ENCODE results near the gene PXN.

Gene PXN

DNA sequence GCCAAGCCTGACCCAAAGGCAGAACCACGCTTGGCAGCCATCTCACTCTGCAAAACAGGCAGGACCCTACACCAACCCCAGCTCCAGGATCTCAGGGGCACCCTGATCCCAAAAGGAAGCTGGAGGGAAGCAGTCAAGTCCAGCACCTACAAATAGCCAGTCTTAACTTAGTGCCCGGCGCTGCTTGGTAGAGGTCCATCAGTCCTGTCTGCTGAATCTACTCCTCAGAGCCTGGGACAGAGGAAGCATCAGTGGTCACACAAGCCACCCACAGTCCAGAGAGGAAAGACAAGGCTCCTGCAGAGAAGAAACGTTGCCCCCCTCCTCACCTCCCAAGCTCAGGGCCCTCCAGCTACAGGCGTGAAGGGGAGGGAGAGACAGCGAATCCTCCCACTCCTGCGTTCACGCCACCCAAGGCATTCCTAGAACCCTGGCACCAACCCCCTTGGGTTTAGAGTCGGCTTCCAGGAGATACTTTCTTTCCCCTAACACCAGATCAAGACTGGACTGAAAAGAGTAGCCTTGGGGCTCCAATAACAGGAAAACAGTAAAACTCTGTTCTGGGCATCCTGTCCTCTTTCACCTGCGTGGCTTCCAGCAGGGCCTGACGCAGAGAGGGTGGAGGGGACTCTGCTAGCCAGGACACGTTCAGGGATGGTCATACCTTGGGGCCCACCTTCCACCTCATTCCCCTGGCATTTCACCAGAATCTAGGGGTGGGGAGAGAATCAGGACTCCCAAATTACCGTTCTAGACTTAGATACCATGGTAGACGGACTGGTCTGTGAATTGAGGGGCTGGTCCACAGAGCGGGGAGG, 1.2 kb downstream of the PXN start:
- CTCF ChIA-PET: interaction anchor here (0.6 to 16.4 kb wide), 5 partner anchors 8 to 59 kb away, joined by 3 to 581 read pairs (median 28); no protein-coding TSS in a partner anchor
- H3K4me3 ChIP-seq (ENCODE audit: low read depth, low read length): peak overlapping the region; percentile 90
- no peaks in the 10 kb centered on the region for H3K36me3 ChIP-seq (ENCODE audit: control insufficient read depth in 2 of 2, insufficient read depth in 1 of 2, low read length in 2 of 2)
- H3K4me1 ChIP-seq (ENCODE audit: control insufficient read depth, insufficient read depth, low read length): peaks cover 4% of the 10 kb centered on the region; the same call in 1 of the 2 replicates
- no peak overlapping the region for H3K27ac ChIP-seq (ENCODE audit: extremely low read depth, low read depth, low read length)
- H3K9me3 ChIP-seq (ENCODE audit: control insufficient read depth, insufficient read depth, low read depth, low read length): no peaks in the 10 kb centered on the region
- POLR2A ChIA-PET: interaction anchor here (0.5 to 8.6 kb wide), 6 partner anchors 17 to 64 kb away, joined by 3 to 126 read pairs (median 8); partner anchors contain the start of genes RNU4-2 and RPLP0
- TF ChIP-seq ZSCAN30 (tag by site-specific recombination; IDR thresholded peaks at IDR 0.05): no peak
- TF ChIP-seq, protein P1, sequence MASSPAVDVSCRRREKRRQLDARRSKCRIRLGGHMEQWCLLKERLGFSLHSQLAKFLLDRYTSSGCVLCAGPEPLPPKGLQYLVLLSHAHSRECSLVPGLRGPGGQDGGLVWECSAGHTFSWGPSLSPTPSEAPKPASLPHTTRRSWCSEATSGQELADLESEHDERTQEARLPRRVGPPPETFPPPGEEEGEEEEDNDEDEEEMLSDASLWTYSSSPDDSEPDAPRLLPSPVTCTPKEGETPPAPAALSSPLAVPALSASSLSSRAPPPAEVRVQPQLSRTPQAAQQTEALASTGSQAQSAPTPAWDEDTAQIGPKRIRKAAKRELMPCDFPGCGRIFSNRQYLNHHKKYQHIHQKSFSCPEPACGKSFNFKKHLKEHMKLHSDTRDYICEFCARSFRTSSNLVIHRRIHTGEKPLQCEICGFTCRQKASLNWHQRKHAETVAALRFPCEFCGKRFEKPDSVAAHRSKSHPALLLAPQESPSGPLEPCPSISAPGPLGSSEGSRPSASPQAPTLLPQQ (tag by site-specific recombination; IDR thresholded peaks at IDR 0.05): 0 out of 2 replicates have a peak, but pooled peaks have one; percentile 24
- peak; percentile 44; the same call in 1 of the 2 replicates for TF ChIP-seq ZFP69B (tag by site-specific recombination; IDR thresholded peaks at IDR 0.05)
- no peak for TF ChIP-seq ZNF433 (tag by site-specific recombination; IDR thresholded peaks at IDR 0.05; ENCODE audit: low read depth)
- TF ChIP-seq, protein P2, sequence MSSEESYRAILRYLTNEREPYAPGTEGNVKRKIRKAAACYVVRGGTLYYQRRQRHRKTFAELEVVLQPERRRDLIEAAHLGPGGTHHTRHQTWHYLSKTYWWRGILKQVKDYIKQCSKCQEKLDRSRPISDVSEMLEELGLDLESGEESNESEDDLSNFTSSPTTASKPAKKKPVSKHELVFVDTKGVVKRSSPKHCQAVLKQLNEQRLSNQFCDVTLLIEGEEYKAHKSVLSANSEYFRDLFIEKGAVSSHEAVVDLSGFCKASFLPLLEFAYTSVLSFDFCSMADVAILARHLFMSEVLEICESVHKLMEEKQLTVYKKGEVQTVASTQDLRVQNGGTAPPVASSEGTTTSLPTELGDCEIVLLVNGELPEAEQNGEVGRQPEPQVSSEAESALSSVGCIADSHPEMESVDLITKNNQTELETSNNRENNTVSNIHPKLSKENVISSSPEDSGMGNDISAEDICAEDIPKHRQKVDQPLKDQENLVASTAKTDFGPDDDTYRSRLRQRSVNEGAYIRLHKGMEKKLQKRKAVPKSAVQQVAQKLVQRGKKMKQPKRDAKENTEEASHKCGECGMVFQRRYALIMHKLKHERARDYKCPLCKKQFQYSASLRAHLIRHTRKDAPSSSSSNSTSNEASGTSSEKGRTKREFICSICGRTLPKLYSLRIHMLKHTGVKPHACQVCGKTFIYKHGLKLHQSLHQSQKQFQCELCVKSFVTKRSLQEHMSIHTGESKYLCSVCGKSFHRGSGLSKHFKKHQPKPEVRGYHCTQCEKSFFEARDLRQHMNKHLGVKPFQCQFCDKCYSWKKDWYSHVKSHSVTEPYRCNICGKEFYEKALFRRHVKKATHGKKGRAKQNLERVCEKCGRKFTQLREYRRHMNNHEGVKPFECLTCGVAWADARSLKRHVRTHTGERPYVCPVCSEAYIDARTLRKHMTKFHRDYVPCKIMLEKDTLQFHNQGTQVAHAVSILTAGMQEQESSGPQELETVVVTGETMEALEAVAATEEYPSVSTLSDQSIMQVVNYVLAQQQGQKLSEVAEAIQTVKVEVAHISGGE (tag by site-specific recombination; conservative IDR thresholded peaks at IDR 0.05; ENCODE audit: low read depth): no peak
- TF ChIP-seq, protein P3, sequence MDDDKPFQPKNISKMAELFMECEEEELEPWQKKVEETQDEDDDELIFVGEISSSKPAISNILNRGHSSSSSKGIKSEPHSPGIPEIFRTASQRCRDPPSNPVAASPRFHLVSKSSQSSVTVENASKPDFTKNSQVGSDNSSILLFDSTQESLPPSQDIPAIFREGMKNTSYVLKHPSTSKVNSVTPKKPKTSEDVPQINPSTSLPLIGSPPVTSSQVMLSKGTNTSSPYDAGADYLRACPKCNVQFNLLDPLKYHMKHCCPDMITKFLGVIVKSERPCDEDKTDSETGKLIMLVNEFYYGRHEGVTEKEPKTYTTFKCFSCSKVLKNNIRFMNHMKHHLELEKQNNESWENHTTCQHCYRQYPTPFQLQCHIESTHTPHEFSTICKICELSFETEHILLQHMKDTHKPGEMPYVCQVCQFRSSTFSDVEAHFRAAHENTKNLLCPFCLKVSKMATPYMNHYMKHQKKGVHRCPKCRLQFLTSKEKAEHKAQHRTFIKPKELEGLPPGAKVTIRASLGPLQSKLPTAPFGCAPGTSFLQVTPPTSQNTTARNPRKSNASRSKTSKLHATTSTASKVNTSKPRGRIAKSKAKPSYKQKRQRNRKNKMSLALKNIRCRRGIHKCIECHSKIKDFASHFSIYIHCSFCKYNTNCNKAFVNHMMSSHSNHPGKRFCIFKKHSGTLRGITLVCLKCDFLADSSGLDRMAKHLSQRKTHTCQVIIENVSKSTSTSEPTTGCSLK (tag by site-specific recombination; IDR thresholded peaks at IDR 0.05): no peak
- TF ChIP-seq, protein P4, sequence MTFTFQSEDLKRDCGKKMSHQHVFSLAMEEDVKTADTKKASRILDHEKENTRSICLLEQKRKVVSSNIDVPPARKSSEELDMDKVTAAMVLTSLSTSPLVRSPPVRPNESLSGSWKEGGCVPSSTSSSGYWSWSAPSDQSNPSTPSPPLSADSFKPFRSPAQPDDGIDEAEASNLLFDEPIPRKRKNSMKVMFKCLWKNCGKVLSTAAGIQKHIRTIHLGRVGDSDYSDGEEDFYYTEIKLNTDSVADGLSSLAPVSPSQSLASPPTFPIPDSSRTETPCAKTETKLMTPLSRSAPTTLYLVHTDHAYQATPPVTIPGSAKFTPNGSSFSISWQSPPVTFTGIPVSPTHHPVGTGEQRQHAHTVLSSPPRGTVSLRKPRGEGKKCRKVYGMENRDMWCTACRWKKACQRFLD (tag by site-specific recombination; IDR thresholded peaks at IDR 0.05): no peak
- no peak for TF ChIP-seq ZNF623 (tag by site-specific recombination; IDR thresholded peaks at IDR 0.05)
- TF ChIP-seq ZNF202 (tag by site-specific recombination; IDR thresholded peaks at IDR 0.05; ENCODE audit: borderline replicate concordance): no peak
- TF ChIP-seq, protein P5, sequence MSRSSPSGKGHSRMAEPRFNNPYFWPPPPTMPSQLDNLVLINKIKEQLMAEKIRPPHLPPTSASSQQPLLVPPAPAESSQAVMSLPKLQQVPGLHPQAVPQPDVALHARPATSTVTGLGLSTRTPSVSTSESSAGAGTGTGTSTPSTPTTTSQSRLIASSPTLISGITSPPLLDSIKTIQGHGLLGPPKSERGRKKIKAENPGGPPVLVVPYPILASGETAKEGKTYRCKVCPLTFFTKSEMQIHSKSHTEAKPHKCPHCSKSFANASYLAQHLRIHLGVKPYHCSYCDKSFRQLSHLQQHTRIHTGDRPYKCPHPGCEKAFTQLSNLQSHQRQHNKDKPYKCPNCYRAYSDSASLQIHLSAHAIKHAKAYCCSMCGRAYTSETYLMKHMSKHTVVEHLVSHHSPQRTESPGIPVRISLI (tag by site-specific recombination; IDR thresholded peaks at IDR 0.05): no peak
- no peak for TF ChIP-seq RBAK (tag by site-specific recombination; IDR thresholded peaks at IDR 0.05)
- TF ChIP-seq ZNF146 (tag by site-specific recombination; IDR thresholded peaks at IDR 0.05): no peak
- no peak for TF ChIP-seq SCRT1 (tag by site-specific recombination; IDR thresholded peaks at IDR 0.05; ENCODE audit: borderline replicate concordance)
- TF ChIP-seq, protein P6, sequence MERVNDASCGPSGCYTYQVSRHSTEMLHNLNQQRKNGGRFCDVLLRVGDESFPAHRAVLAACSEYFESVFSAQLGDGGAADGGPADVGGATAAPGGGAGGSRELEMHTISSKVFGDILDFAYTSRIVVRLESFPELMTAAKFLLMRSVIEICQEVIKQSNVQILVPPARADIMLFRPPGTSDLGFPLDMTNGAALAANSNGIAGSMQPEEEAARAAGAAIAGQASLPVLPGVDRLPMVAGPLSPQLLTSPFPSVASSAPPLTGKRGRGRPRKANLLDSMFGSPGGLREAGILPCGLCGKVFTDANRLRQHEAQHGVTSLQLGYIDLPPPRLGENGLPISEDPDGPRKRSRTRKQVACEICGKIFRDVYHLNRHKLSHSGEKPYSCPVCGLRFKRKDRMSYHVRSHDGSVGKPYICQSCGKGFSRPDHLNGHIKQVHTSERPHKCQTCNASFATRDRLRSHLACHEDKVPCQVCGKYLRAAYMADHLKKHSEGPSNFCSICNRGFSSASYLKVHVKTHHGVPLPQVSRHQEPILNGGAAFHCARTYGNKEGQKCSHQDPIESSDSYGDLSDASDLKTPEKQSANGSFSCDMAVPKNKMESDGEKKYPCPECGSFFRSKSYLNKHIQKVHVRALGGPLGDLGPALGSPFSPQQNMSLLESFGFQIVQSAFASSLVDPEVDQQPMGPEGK (tag by site-specific recombination; IDR thresholded peaks at IDR 0.05): peak; percentile 31; the same call in 1 of the 2 replicates
- TF ChIP-seq GLIS1 (tag by site-specific recombination; IDR thresholded peaks at IDR 0.05): peak; percentile 29; the same call in 1 of the 2 replicates

All from HEK293 (cell line).